Chondrocyte (in vitro differentiated cells): Measurements from ENCODE around the gene PRR22. TPM values are rescaled to one million over a fixed set of nuclear protein-coding genes. Genes with fewer than 3 reads are reported as not detected.

Experiments
- DNase-seq: peaks from one replicate; pipeline ENCODE4 v3.0.0; 2021; ENCODE audit warnings: mixed read lengths, low spot score
- H3K27ac Mint-ChIP-seq: one replicate; pipeline ENCODE4 v1.8.0; 2021; ENCODE audit warnings: mild to moderate bottlenecking, moderate library complexity, mixed read lengths; ENCODE audit not compliant: unreplicated experiment
- H3K27me3 Mint-ChIP-seq: 2 replicates; pipeline ENCODE4 v1.8.0; 2021; ENCODE audit warnings: low read depth, mixed read lengths
- H3K36me3 Mint-ChIP-seq: 2 replicates; pipeline ENCODE4 v1.8.0; 2021; ENCODE audit warnings: low read depth, mixed read lengths
- H3K4me1 Mint-ChIP-seq: 2 replicates; pipeline ENCODE4 v1.8.0; 2021; ENCODE audit warnings: low read depth, mild to moderate bottlenecking, mixed read lengths
- H3K4me3 Mint-ChIP-seq: one replicate; pipeline ENCODE4 v1.8.0; 2021; ENCODE audit warnings: mild to moderate bottlenecking, moderate library complexity, mixed read lengths; ENCODE audit not compliant: unreplicated experiment
- H3K9me3 Mint-ChIP-seq: 2 replicates; pipeline ENCODE4 v1.8.0; 2021; ENCODE audit warnings: low read depth, mixed read lengths
- CTCF ChIP-seq: fragments of 200-600 bp; sonication (generic); IDR thresholded peaks from 2 replicates; pipeline ENCODE4 v1.5.0; 2021; ENCODE audit warnings: antibody characterized with exemption, mild to moderate bottlenecking, moderate library complexity
- total RNA-seq: library from RNA; stranded (reverse); gene quantifications from 3 replicates; pipeline ENCODE4 v1.2.1, GENCODE V29; 2021

Gene PRR22
- total RNA-seq, 1 donor from 2014 or later = 1.3 TPM

DNA sequence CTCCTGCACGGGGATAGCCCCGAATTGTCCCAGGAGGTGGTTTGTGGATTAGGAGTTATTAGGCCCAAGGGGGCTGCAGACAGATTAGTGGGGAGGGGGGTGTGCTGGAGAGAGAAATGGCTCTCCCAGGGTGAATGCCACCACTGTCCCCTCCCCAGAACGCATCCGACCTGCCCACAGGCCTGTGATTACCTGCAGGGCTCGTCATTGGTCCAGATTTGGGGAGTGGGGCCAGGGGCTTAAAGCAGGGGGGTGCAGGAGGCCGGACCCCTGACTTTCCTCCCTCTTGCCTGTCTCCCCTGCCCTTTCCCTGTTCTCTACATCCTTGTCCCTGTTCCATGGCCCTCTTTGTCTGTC, 21.6 kb upstream of the PRR22 start:
- H3K4me3 Mint-ChIP-seq = no peak overlapping the region

DNA sequence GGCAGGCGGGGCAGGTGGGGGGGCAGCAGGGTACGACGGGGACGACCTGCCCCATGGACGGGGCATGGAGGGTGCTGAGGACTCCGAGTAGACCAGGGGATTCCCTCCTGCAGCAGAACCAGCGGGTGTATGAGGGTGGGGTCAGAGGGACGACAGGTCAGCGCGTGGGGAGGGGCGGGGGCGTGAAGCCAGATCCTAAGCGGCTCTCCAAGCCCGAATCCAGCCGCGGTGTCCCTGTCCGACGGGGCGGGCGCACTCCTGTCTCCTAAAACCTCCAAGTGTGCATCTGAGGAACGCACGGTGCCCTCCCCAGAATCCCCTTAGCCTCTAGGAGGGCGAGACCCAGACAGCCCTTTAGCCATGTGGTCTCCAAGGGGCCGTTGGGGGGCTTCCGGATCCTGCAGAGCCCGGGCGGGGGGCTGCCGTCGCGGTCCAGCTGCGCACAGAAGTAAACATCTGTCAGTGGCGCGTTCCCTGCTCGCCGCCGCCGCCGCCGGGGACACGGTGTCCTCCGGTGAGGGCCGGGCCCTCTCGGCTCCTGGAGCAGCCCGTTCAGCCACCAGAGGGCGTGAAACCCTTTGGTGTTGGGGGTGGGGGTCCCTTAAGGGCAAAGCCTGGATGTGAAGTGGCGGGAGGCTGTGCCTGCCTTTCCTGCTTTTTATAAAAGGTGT, 21.1 kb upstream of the PRR22 start:
- H3K36me3 Mint-ChIP-seq = no peaks in the 10 kb centered on the region
- peak; percentile 91 for DNase-seq
- H3K4me1 Mint-ChIP-seq = peaks cover 9% of the 10 kb centered on the region
- no peaks in the 10 kb centered on the region for H3K9me3 Mint-ChIP-seq
- peak; percentile 88 for TF ChIP-seq CTCF
- no peak overlapping the region for H3K27ac Mint-ChIP-seq
- H3K4me3 Mint-ChIP-seq = peak overlapping the region; percentile 36
- H3K27me3 Mint-ChIP-seq = peaks cover 9% of the 10 kb centered on the region

More for the DNA sequence above, 21.6 kb upstream of the PRR22 start:
- Mint-ChIP-seq H3K27me3 (peaks cover 9% of the 10 kb centered on the region), H3K4me1 (peaks cover 9% of the 10 kb centered on the region), H3K36me3 (no peaks in the 10 kb centered on the region), H3K27ac (no peak overlapping the region), H3K9me3 (no peaks in the 10 kb centered on the region)
- TF ChIP-seq CTCF = peak; percentile 56
- no peak for DNase-seq

DNA sequence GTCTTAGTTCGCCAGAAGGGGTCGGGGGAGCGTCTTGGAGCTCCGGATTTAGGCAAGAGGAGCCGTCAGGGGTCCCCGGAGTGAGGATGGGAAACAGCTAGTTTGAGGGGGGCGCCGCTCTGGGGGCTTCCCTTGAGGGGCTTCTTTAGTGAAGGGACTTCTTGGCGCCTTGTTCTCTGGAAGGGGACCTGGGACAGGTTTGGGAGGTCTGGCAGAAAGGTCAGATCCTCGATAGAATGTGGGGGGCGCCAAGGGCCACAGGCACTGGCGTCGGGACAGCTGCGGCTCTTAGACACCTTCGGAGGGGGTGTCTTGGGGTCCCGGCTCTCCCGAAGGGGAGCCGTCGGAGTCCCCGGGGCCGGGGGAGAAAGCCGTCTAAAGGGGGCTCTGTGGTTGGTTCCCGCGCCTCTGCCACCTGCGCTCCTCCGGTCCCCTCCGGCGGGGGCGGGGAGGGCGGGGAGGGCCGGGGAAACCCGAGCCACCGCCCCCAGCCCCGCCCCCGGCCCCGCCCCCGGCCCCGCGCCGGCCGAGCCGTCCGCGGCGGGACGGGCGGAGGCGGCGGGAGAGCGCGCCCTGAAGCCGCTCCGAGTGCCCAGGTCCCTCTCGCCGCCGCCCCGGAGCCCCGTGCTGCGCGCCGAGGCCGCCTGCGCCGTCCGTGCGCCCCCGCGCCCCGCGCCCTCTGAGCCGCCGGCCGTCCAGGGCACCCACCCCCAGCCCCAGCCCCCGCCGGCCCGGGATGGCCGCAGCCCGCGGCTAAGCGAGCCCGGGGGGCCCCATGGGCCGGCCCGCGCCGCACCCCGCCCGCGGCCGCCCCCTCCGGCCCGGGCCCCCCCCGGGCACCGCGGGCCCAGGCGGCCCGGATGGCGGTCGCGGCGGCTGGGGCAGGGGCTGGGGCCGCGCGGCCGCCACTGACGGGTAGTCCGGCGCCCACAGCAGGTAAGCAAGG, 20.2 kb upstream of the PRR22 start, which contains the start of gene NRTN:
Gene NRTN (plus strand): TSS at position 552 of the 946 bp plus-strand sequence. CDS start 19,099 bp downstream, outside the sequence.
- no peak for DNase-seq
- no peak for TF ChIP-seq CTCF
- no peak within 1 kb of the TSS for H3K27ac Mint-ChIP-seq
- H3K4me3 Mint-ChIP-seq = peak within 1 kb of the TSS; percentile 51
- no peaks in the 10 kb centered on the region for H3K9me3 Mint-ChIP-seq
- no peaks in the 10 kb centered on the region for H3K36me3 Mint-ChIP-seq
- peaks cover 9% of the 10 kb centered on the region for H3K4me1 Mint-ChIP-seq
- peaks cover 9% of the 10 kb centered on the region for H3K27me3 Mint-ChIP-seq

DNA sequence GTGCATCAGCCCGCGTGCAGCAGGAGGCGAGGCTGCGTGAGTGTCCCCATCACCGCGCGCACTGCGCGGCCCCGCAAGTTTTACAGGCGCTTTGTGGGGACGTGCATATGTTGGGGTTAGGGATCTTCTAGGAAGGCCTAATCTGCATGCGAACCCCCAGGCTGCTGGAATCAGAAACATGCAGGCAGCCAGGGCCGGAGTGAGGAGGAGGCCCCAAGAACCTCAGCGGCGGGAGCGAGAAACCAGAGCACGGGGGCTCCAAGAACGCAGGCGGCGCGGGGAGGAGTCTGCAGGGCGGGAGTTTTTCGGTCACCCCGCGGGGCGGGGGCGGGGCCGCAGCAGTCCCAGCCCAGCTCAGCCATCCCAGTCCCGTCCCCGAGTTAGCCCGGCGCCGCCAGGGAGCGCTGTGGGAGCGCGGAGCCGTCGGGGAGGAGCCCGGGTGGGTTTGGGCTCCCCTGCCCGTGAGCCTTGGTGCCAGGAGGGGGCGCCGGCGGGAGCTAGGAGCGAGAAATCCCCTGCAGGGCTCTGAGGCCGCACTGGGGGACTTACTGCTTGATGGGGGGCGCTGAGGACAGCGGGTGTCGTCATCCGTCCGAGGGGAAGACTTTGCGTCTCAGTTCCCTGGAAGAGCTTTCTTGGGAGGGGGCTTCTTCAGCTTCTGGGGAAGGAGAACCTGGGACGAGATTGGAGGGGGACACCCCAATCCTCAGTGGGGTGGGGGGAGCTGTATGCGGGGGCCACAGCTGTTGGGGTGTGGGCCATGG, 19.4 kb upstream of the PRR22 start:
- peak; percentile 94 for DNase-seq
- TF ChIP-seq CTCF = peak; percentile 94
- Mint-ChIP-seq H3K4me1 (peaks cover 9% of the 10 kb centered on the region), H3K36me3 (no peaks in the 10 kb centered on the region), H3K4me3 (peak overlapping the region; percentile 58), H3K9me3 (no peaks in the 10 kb centered on the region), H3K27me3 (peaks cover 9% of the 10 kb centered on the region), H3K27ac (no peak overlapping the region)

DNA sequence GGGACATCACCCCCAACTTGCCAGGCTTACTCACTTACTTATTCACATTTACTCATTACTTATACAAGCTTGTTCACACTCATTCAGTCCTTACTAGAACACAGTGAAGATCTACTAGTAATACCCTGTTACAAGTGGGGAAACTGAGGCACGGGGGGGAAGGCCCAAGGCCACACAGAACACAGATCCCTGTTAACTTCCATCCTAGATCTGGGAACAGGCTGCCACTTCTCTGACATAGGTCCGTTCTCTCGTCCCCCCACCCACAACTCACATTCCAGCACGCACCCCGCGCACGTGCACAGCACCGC, 18.9 kb upstream of the PRR22 start:
- DNase-seq = no peak
- Mint-ChIP-seq H3K36me3 (no peaks in the 10 kb centered on the region), H3K27me3 (peaks cover 9% of the 10 kb centered on the region), H3K4me1 (peaks cover 9% of the 10 kb centered on the region), H3K9me3 (no peaks in the 10 kb centered on the region), H3K4me3 (peak overlapping the region; percentile 58), H3K27ac (no peak overlapping the region)
- no peak for TF ChIP-seq CTCF
